SW480 (cell line): ENCODE data around the gene IL18.
"Not testable (repeated sequence)": the region's sequence is repeated elsewhere in the genome, so short reads cannot be mapped to it uniquely, and the experiment has no call there.

Experiments used
- DNase-seq: peaks from one replicate; pipeline ENCODE4 v3.0.0-alpha.2; 2016; ENCODE audit warnings: low spot score

The IL18 gene

GRCh38 chr11:112163875-112164685 is at the start of gene IL18:
TSS of gene IL18 (minus strand) at chr11:112164094. CDS start at chr11:112155053, 9,041 bp downstream.
- DNase-seq = no peak

GRCh38 chr11:112212710-112213109 is 48.8 kb upstream of the IL18 start:
- DNase-seq = no peak

- DNase-seq = no peak
These were observed 48.4 kb upstream of the IL18 start for GRCh38 chr11:112212290-112212689.

GRCh38 chr11:112211536-112211935 is 47.6 kb upstream of the IL18 start:
- DNase-seq = no peak

- DNase-seq = no peak
These were observed 47.0 kb upstream of the IL18 start for GRCh38 chr11:112210890-112211289.

- no peak for DNase-seq
These were observed 42.2 kb upstream of the IL18 start for GRCh38 chr11:112206071-112206470.

GRCh38 chr11:112200252-112200651 is 36.4 kb upstream of the IL18 start:
- no peak for DNase-seq

- DNase-seq = not testable (repeated sequence)
These were observed 35.2 kb upstream of the IL18 start for GRCh38 chr11:112199101-112199500.

- no peak for DNase-seq
These were observed 32.7 kb upstream of the IL18 start for GRCh38 chr11:112196519-112197087.

- DNase-seq = no peak
These were observed 32.1 kb upstream of the IL18 start for GRCh38 chr11:112195951-112196351.

GRCh38 chr11:112195113-112195512 is 31.2 kb upstream of the IL18 start:
- DNase-seq = not testable (repeated sequence)

GRCh38 chr11:112186304-112186703 is 22.4 kb upstream of the IL18 start:
- no peak for DNase-seq

GRCh38 chr11:112185883-112186282 is 22.0 kb upstream of the IL18 start:
- DNase-seq = no peak

GRCh38 chr11:112182867-112183266 is 19.0 kb upstream of the IL18 start:
- DNase-seq = no peak

GRCh38 chr11:112179601-112180000 is 15.7 kb upstream of the IL18 start:
- no peak for DNase-seq

- no peak for DNase-seq
These were observed 15.0 kb upstream of the IL18 start for GRCh38 chr11:112178936-112179335.

- no peak for DNase-seq
These were observed 14.5 kb upstream of the IL18 start for GRCh38 chr11:112178428-112178827.

- no peak for DNase-seq
These were observed 13.7 kb upstream of the IL18 start for GRCh38 chr11:112177589-112177988.

- DNase-seq = no peak
These were observed 12.2 kb upstream of the IL18 start for GRCh38 chr11:112176077-112176476.

GRCh38 chr11:112175599-112175952 is 11.7 kb upstream of the IL18 start:
- no peak for DNase-seq

GRCh38 chr11:112174789-112175598 is 11.1 kb upstream of the IL18 start, which contains the start of gene BCO2:
TSS of gene BCO2 (plus strand) at chr11:112175512. CDS start at chr11:112175602, 90 bp downstream.
- peak; percentile 60 for DNase-seq

- DNase-seq = no peak
These were observed 9.3 kb upstream of the IL18 start for GRCh38 chr11:112173152-112173551.
